SU-DHL-6 (cell line): ENCODE results near the gene ERMAP.

Source experiments
- H2AFZ ChIP-seq: fragments of 200-600 bp; sonication (generic); 2 replicates; pipeline ENCODE4 v1.6.1; 2014; ENCODE audit warnings: low read depth, mild to moderate bottlenecking, moderate library complexity, mixed read lengths, antibody characterized with exemption, low read length; ENCODE audit not compliant: severe bottlenecking
- H3F3A ChIP-seq: fragments of 200-600 bp; shearing (Covaris generic); 2 replicates; pipeline ENCODE4 v1.6.0; 2016; ENCODE audit warnings: antibody characterized with exemption, mild to moderate bottlenecking; ENCODE audit not compliant: insufficient read depth
- H3K27ac ChIP-seq: fragments of 200-600 bp; sonication (generic); 2 replicates; pipeline ENCODE4 v1.5.1; 2016; ENCODE audit warnings: low read depth, mild to moderate bottlenecking, low read length, moderate library complexity, mixed read lengths
- H3K27me3 ChIP-seq: fragments of 200-600 bp; sonication (generic), shearing (Covaris generic); 2 replicates; pipeline ENCODE4 v1.6.0; 2014; ENCODE audit warnings: mild to moderate bottlenecking, low read length
- H3K36me3 ChIP-seq: fragments of 200-600 bp; sonication (generic); 2 replicates; pipeline ENCODE4 v1.6.1; 2014; ENCODE audit warnings: mild to moderate bottlenecking, low read length, mixed read lengths
- H3K4me2 ChIP-seq: fragments of 300-600, 200-600 bp; shearing (Covaris generic), sonication (generic); 2 replicates; pipeline ENCODE4 v1.6.0; 2014; ENCODE audit warnings: low read length, low read depth, mild to moderate bottlenecking; ENCODE audit not compliant: poor library complexity, severe bottlenecking
- H3K4me3 ChIP-seq: fragments of 200-600 bp; sonication (generic); 2 replicates; pipeline ENCODE4 v1.5.1; 2014; ENCODE audit warnings: antibody characterized with exemption, low read length, mild to moderate bottlenecking, mixed read lengths; ENCODE audit not compliant: insufficient read depth, poor library complexity, severe bottlenecking
- H3K79me2 ChIP-seq: fragments of 200-600 bp; sonication (generic); 2 replicates; pipeline ENCODE4 v1.6.1; 2014; ENCODE audit warnings: mild to moderate bottlenecking, low read length, moderate library complexity; ENCODE audit not compliant: insufficient read depth
- H3K9ac ChIP-seq: fragments of 200-600 bp; sonication (generic); 2 replicates; pipeline ENCODE4 v1.7.0; 2014; ENCODE audit warnings: mild to moderate bottlenecking, low read length
- H3K9me2 ChIP-seq: fragments of 200-600 bp; sonication (generic); replicated peaks from 2 replicates; pipeline ENCODE4 v1.6.1; 2014; ENCODE audit warnings: low read length; ENCODE audit not compliant: insufficient read depth
- H3K9me3 ChIP-seq: fragments of 200-600 bp; sonication (generic); 2 replicates; pipeline ENCODE4 v1.6.1; 2014; ENCODE audit warnings: low read length, mixed read lengths; ENCODE audit not compliant: insufficient read depth
- H4K20me1 ChIP-seq: fragments of 200-600 bp; sonication (generic); 2 replicates; pipeline ENCODE4 v1.6.1; 2014; ENCODE audit warnings: low read depth, mild to moderate bottlenecking, antibody characterized with exemption, low read length, moderate library complexity, mixed read lengths
- EZH2phosphoT487 ChIP-seq: fragments of 200-600 bp; sonication (generic), shearing (Covaris generic); conservative IDR thresholded peaks from 2 replicates; pipeline ENCODE4 v1.6.1; 2018; ENCODE audit warnings: mild to moderate bottlenecking, antibody characterized with exemption, low read length, moderate library complexity, mixed read lengths
- TF ChIP-seq, protein P1 (sequence below): fragments of 200-600 bp; sonication (generic); IDR thresholded peaks from one replicate; pipeline ENCODE4 v1.5.1; 2017; ENCODE audit warnings: antibody characterized with exemption, mild to moderate bottlenecking, low read length, moderate library complexity; ENCODE audit not compliant: insufficient read depth, poor library complexity, severe bottlenecking

The ERMAP gene

DNA sequence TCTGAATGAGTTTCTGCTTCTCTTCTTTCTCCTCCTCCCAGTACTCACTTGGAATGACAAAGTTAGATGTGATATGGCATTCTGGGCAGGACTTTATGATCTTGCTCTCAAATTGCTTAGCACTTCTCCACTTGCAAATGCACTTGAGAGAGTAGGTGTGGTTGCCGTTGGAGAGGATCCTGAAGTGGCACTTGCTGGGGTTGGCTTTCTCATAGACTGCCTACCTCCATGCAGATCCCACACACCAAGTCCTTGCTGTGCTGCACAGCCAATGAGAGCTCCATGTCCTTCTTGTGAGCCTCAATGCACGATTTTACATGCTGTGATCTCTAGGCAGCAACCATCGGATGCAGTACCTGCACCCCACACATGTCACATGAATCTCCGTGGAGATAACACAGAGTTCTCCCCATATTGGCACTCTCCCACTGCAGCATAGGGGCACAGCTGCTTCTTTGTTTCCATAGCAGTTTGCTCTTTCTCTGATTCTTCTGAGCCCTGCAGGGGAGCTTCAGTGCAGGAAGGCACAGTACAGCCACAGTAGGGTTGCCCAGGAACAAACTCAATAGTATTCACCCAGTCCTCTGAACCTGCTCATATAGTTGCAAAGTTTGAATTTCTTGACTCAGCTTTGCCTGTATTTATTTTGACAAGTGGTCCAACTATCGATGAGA lies 74.7 kb downstream of the ERMAP start:
- H3K9me2 ChIP-seq = no peaks in the 10 kb centered on the region
- no peak overlapping the region for H2AFZ ChIP-seq
- H3K36me3 ChIP-seq = no peaks in the 10 kb centered on the region
- no peak overlapping the region for H3K4me2 ChIP-seq
- H3K27ac ChIP-seq = no peak overlapping the region
- H3K4me3 ChIP-seq = no peak overlapping the region
- no peak overlapping the region for H3K9ac ChIP-seq
- no peaks in the 10 kb centered on the region for H3K79me2 ChIP-seq
- TF ChIP-seq EZH2phosphoT487 = no peak
- TF ChIP-seq, protein P1, sequence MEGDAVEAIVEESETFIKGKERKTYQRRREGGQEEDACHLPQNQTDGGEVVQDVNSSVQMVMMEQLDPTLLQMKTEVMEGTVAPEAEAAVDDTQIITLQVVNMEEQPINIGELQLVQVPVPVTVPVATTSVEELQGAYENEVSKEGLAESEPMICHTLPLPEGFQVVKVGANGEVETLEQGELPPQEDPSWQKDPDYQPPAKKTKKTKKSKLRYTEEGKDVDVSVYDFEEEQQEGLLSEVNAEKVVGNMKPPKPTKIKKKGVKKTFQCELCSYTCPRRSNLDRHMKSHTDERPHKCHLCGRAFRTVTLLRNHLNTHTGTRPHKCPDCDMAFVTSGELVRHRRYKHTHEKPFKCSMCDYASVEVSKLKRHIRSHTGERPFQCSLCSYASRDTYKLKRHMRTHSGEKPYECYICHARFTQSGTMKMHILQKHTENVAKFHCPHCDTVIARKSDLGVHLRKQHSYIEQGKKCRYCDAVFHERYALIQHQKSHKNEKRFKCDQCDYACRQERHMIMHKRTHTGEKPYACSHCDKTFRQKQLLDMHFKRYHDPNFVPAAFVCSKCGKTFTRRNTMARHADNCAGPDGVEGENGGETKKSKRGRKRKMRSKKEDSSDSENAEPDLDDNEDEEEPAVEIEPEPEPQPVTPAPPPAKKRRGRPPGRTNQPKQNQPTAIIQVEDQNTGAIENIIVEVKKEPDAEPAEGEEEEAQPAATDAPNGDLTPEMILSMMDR = no peak
- no peaks in the 10 kb centered on the region for H3F3A ChIP-seq
- H3K9me3 ChIP-seq = no peaks in the 10 kb centered on the region
- H3K27me3 ChIP-seq = no peaks in the 10 kb centered on the region
- H4K20me1 ChIP-seq = no peaks in the 10 kb centered on the region
